Measurements from ENCODE around the gene NDRG3. TPM values are rescaled to one million over a fixed set of nuclear protein-coding genes. Genes with fewer than 3 reads are reported as not detected.

Gene NDRG3
- total and polyA plus RNA-seq, 2 of the 8 experiments (the other 6 are each of a cell fraction or from before 2014, with no cell fraction given) = 25.7 to 32.3 TPM

DNA sequence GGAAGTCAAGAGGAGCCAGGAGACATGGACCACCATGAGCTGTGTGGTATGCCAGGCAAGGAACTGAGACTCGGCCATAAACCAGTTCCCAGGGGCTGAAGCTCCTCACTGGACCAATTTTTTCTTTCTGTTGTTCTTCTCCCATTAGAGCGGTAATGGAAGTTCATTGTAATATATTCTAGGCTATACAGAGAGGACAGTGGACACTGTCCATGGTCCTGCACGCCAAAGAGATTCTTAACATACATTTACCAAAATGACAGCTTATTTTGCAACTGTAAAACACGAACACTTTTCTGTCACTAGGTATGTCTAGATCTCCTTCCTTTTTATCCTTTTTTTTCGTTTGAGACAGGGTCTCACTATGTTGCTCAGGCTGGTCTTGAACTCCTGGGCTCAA, 40.8 kb upstream of the NDRG3 start:
- H2BK5ac ChIP-seq (ENCODE audit: low read depth, low read length) = no peak overlapping the region
- no peaks in the 10 kb centered on the region for H3K79me2 ChIP-seq (ENCODE audit: control insufficient read depth in 1 of 2, insufficient read depth in 2 of 2, low read length in 2 of 2)
- no peak for TF ChIP-seq TAF1 (IDR thresholded peaks at IDR 0.05; ENCODE audit: low read depth, low read length)
- TF ChIP-seq TBP (IDR thresholded peaks at IDR 0.05; ENCODE audit: low read depth, low read length) = no peak
- no peak for TF ChIP-seq EP300 (IDR thresholded peaks at IDR 0.05; ENCODE audit: borderline replicate concordance in 1 of 2, low read depth in 2 of 2, low read length in 2 of 2)
- TF ChIP-seq MAFK (IDR thresholded peaks at IDR 0.05; ENCODE audit: low read depth, low read length) = no peak
- no peak for TF ChIP-seq SP4 (IDR thresholded peaks at IDR 0.05; ENCODE audit: low read length)
- no peak for TF ChIP-seq PHF8 (conservative IDR thresholded peaks at IDR 0.05; ENCODE audit: low read depth, low read length)
- no peak for TF ChIP-seq TEAD4 (IDR thresholded peaks at IDR 0.05; ENCODE audit: low read depth, low read length)
- no peak for TF ChIP-seq EZH2 (IDR thresholded peaks at IDR 0.05; ENCODE audit: low read depth, low read length, severe bottlenecking)
- no peak for TF ChIP-seq TAF7 (optimal IDR thresholded peaks at IDR 0.05; ENCODE audit: borderline replicate concordance, low read depth, low read length)
- no peak for TF ChIP-seq KDM5A (IDR thresholded peaks at IDR 0.05; ENCODE audit: low read length)
- no peak for TF ChIP-seq NRF1 (IDR thresholded peaks at IDR 0.05; ENCODE audit: low read depth, low read length)
- TF ChIP-seq, protein P1, sequence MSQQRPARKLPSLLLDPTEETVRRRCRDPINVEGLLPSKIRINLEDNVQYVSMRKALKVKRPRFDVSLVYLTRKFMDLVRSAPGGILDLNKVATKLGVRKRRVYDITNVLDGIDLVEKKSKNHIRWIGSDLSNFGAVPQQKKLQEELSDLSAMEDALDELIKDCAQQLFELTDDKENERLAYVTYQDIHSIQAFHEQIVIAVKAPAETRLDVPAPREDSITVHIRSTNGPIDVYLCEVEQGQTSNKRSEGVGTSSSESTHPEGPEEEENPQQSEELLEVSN (IDR thresholded peaks at IDR 0.05) = no peak
- no peak for TF ChIP-seq CEBPB (IDR thresholded peaks at IDR 0.05; ENCODE audit: low read depth, low read length)
- no peak for TF ChIP-seq RAD21 (IDR thresholded peaks at IDR 0.05 in 1 of 2, conservative IDR thresholded peaks at IDR 0.05 in 1 of 2; ENCODE audit: low read depth in 2 of 2, low read length in 2 of 2)
- H3K4me3 ChIP-seq (ENCODE audit: extremely low read depth in 1 of 4, insufficient read depth in 2 of 4, low read depth in 3 of 4, low read length in 4 of 4) = no peak overlapping the region
- H3K56ac ChIP-seq (replicated peaks; ENCODE audit: insufficient read length, low read depth, low read length) = no peak overlapping the region
- no peaks in the 10 kb centered on the region for H3K4me1 ChIP-seq (replicated peaks in 1 of 4; ENCODE audit: control insufficient read depth in 3 of 4, insufficient read depth in 4 of 4, low read length in 3 of 4)
- H3K79me1 ChIP-seq (ENCODE audit: low read depth, low read length) = no peaks in the 10 kb centered on the region
- peaks cover 1 to 2% of the 10 kb centered on the region in 2 experiments for H4K20me1 ChIP-seq (replicated peaks in 1 of 2; ENCODE audit: control insufficient read depth in 1 of 2, insufficient read depth in 2 of 2, low read length in 2 of 2)
- no peaks in the 10 kb centered on the region for H3K27me3 ChIP-seq (replicated peaks in 1 of 4; ENCODE audit: control insufficient read depth in 3 of 4, extremely low read depth in 1 of 4, insufficient read depth in 3 of 4, low read length in 3 of 4)
- H3K23me2 ChIP-seq (ENCODE audit: low read depth, low read length) = no peaks in the 10 kb centered on the region
- no peak for FAIRE-seq
- H2BK15ac ChIP-seq (ENCODE audit: low read length) = no peak overlapping the region
- no peak overlapping the region for H3K23ac ChIP-seq (ENCODE audit: insufficient read length)
- peaks cover 0 to 20% (median 13%) of the 10 kb centered on the region in 4 experiments; a peak in 6 of 8 replicates for H3K36me3 ChIP-seq (ENCODE audit: control insufficient read depth in 2 of 4, insufficient read depth in 4 of 4, low read length in 3 of 4)
- H4K91ac ChIP-seq (replicated peaks; ENCODE audit: insufficient read length, low read length) = no peak overlapping the region
- no peak overlapping the region for H3K9ac ChIP-seq (replicated peaks in 1 of 4; ENCODE audit: extremely low read depth in 1 of 4, low read depth in 3 of 4, low read length in 3 of 4)
- H3K9me3 ChIP-seq (ENCODE audit: insufficient read depth in 2 of 2, low read depth in 1 of 2, low read length in 1 of 2) = no peaks in the 10 kb centered on the region
- H3K18ac ChIP-seq (ENCODE audit: extremely low read depth, low read length) = no peak overlapping the region
- ChIA-PET CTCF (ENCODE audit: partially characterized antibody) (interaction anchor here (0.8 to 3.7 kb wide), 6 partner anchors 9 to 100 kb away, joined by 3 to 22 read pairs (median 4); partner anchors contain the start of gene DSN1), POLR2A (ENCODE audit: partially characterized antibody) (interaction anchor here (1.2 kb wide), 1 partner anchor 10 kb away, joined by 3 read pairs; no protein-coding TSS in a partner anchor)
- no peak overlapping the region for H2AK5ac ChIP-seq (ENCODE audit: low read depth, low read length)
- 93% methylated on average over 5 of the region's 5 CpGs; no CpG with 5 or more reads in 1 of the 2 experiments for WGBS, 2 experiments (ENCODE audit: extremely low coverage in 1 of 2, insufficient coverage in 1 of 2, insufficient read length in 1 of 2, insufficient replicate concordance in 2 of 2, low coverage in 1 of 2, low lambda C conversion rate in 2 of 2, missing lambda C conversion rate in 1 of 2)
- no peak overlapping the region for H2BK120ac ChIP-seq (replicated peaks; ENCODE audit: low read depth, low read length)
- no peak overlapping the region for H3K14ac ChIP-seq (ENCODE audit: insufficient read length)
- H2BK20ac ChIP-seq (ENCODE audit: low read length) = no peak overlapping the region
- no peak overlapping the region for H3K4me2 ChIP-seq (ENCODE audit: insufficient read depth in 1 of 2, low read depth in 2 of 2, low read length in 2 of 2)
- no peak overlapping the region for H2BK12ac ChIP-seq (ENCODE audit: low read depth, low read length)
- DNase-seq (ENCODE audit: low read depth in 1 of 2, low spot score in 2 of 2) = no peak
- no peak overlapping the region for H4K8ac ChIP-seq (ENCODE audit: extremely low read depth, insufficient read depth, low read length)
- H4K5ac ChIP-seq (ENCODE audit: insufficient read length, low read depth, low read length) = no peak overlapping the region
- no peak overlapping the region for H3K4ac ChIP-seq (replicated peaks; ENCODE audit: insufficient read length, low read depth, low read length)
- no peak overlapping the region for H2AFZ ChIP-seq (ENCODE audit: low read length)
- no peak overlapping the region for H3K27ac ChIP-seq (ENCODE audit: low read depth, low read length)

All from H1 (cell line).